Body of pancreas (tissue), 4 donors: Measurements from ENCODE around the gene SBNO2. TPM values are rescaled to one million over a fixed set of nuclear protein-coding genes. Genes with fewer than 3 reads are reported as not detected.

Source experiments
- ATAC-seq: fragments of 150-250 bp; one replicate; pipeline ENCODE4 v1.9.1; 2016
- DNase-seq, 4 donors: peaks; one replicate each; pipeline ENCODE4 v3.0.0-alpha.2; 2019
- H3K27ac ChIP-seq, 4 donors: fragments of 200-600 bp; sonication (generic); 1 replicate in 3 of 4; 2 replicates in 1 of 4; pipeline versions ENCODE4 v1.5.1 to v1.6.1; 2016 to 2019; ENCODE audit warnings: mild to moderate bottlenecking in 1 of 4, mixed read lengths in 1 of 4, moderate library complexity in 1 of 4
- H3K27me3 ChIP-seq, 2 donors: fragments of 200-600 bp; sonication (generic); one replicate each; pipeline ENCODE4 v1.6.0; 2016; ENCODE audit warnings: mild to moderate bottlenecking in 1 of 2
- H3K36me3 ChIP-seq, 2 donors: fragments of 200-600 bp; sonication (generic); replicated peaks in 1 of 2; 2 replicates each; pipeline ENCODE4 v1.5.1; 2016; ENCODE audit warnings: low read depth in 2 of 2; ENCODE audit not compliant: insufficient read depth in 1 of 2
- H3K4me1 ChIP-seq: fragments of 200-600 bp; sonication (generic); one replicate; pipeline ENCODE4 v1.6.0; 2016
- H3K4me3 ChIP-seq, 2 donors: fragments of 200-600 bp; sonication (generic); 1 replicate in 1 of 2; 2 replicates in 1 of 2; pipeline ENCODE4 v1.5.1; 2016 to 2019
- H3K9me3 ChIP-seq, 3 donors: fragments of 200-600 bp; sonication (generic); 1 replicate in 2 of 3; 2 replicates in 1 of 3; pipeline ENCODE4 v1.5.1; 2016
- POLR2A ChIP-seq, 3 donors: fragments of 450-650 bp; IDR thresholded peaks; one replicate each; pipeline ENCODE4 v1.6.1; 2016; ENCODE audit warnings: antibody characterized with exemption in 3 of 3, mild to moderate bottlenecking in 2 of 3
- WGBS, 2 donors: methylation state at CpG; one replicate each; pipeline ENCODE4 v1.1.5; 2017; 5-methylcytosine and 5-hydroxymethylcytosine counted together
- intact Hi-C: fragments of 100-400 bp; cut with DNase I; formaldehyde crosslinking; loops from one replicate; pipeline ENCODE4 v1.15.1; 2023
- total RNA-seq, 2 donors: library from RNA; depleted of rRNA; stranded (reverse); fragments of >200 nt; gene quantifications; one replicate each; pipeline ENCODE4 v1.1.0, GENCODE V29; 2016
- TF ChIP-seq, protein P1 (sequence below), 7 experiments: fragments of 450-650 bp in 4 of 7; fragments of 200-600 bp in 3 of 7; sonication (generic) in 3 of 7; IDR thresholded peaks; one replicate each; pipeline ENCODE4 v1.5.1; 2016 to 2019; ENCODE audit warnings: antibody characterized with exemption in 7 of 7

Gene SBNO2
- total RNA-seq, 2 donors from 2014 or later: 14.0 to 30.7 TPM

DNA sequence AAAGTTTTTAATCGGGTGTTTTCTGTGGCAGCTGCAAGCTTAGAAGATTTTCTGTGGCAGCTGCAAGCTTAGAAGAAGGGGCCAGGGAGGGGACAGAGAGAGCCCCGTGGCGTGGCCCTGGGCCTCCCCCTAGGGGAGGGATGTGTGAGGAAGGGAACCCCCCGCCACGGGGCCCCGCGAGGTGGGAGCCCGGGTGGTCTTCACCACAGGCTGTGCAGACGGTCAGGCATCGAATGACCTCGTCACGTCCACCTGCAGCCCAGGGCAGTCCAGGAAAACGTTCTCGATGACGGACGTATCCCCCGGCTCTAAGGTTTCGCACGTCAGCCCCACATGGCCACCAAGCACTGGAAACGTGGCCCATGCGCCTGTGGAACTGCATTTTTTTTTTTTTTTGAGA lies 87.5 kb downstream of the SBNO2 start:
- Histone ChIP-seq H3K9me3 (no peaks in the 10 kb centered on the region), H3K36me3 (peaks cover 2 to 7% of the 10 kb centered on the region in 2 donors), H3K4me1 (peaks cover 29% of the 10 kb centered on the region), H3K27ac (no peak overlapping the region), H3K4me3 (no peak overlapping the region), H3K27me3 (no peaks in the 10 kb centered on the region)
- TF ChIP-seq, protein P1, sequence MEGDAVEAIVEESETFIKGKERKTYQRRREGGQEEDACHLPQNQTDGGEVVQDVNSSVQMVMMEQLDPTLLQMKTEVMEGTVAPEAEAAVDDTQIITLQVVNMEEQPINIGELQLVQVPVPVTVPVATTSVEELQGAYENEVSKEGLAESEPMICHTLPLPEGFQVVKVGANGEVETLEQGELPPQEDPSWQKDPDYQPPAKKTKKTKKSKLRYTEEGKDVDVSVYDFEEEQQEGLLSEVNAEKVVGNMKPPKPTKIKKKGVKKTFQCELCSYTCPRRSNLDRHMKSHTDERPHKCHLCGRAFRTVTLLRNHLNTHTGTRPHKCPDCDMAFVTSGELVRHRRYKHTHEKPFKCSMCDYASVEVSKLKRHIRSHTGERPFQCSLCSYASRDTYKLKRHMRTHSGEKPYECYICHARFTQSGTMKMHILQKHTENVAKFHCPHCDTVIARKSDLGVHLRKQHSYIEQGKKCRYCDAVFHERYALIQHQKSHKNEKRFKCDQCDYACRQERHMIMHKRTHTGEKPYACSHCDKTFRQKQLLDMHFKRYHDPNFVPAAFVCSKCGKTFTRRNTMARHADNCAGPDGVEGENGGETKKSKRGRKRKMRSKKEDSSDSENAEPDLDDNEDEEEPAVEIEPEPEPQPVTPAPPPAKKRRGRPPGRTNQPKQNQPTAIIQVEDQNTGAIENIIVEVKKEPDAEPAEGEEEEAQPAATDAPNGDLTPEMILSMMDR (IDR thresholded peaks at IDR 0.05): no peak
- TF ChIP-seq POLR2A (IDR thresholded peaks at IDR 0.05): no peak
- WGBS, 2 donors: 74 to 82% methylated on average over 19 to 20 of the region's 21 CpGs
- DNase-seq: no peak
- intact Hi-C loops: no loop called here
- no peak for ATAC-seq

- peaks cover 33% of the 10 kb centered on the region for H3K4me1 ChIP-seq
Observed at GRCh38 chr19:1085676-1086442, 88.2 kb downstream of the SBNO2 start.

GRCh38 chr19:1085053-1085658 lies 88.9 kb downstream of the SBNO2 start:
- ATAC-seq: no peak
- TF ChIP-seq POLR2A (IDR thresholded peaks at IDR 0.05): no peak
- TF ChIP-seq, protein P1 (IDR thresholded peaks at IDR 0.05): no peak
- WGBS, 2 donors: 81 to 85% methylated on average over 8 of the region's 8 CpGs
- no peak overlapping the region for H3K27ac ChIP-seq
- no peak overlapping the region for H3K4me3 ChIP-seq
- H3K27me3 ChIP-seq: no peaks in the 10 kb centered on the region
- intact Hi-C loops: no loop called here
- no peak for DNase-seq
- H3K4me1 ChIP-seq: peaks cover 33% of the 10 kb centered on the region
- peaks cover 0 to 2% of the 10 kb centered on the region in 2 donors for H3K36me3 ChIP-seq
- H3K9me3 ChIP-seq: no peaks in the 10 kb centered on the region

More at GRCh38 chr19:1085676-1086442, 88.2 kb downstream of the SBNO2 start:
- ATAC-seq (no peak), DNase-seq (no peak)
- Histone ChIP-seq H3K27me3 (no peaks in the 10 kb centered on the region), H3K27ac (no peak overlapping the region), H3K9me3 (no peaks in the 10 kb centered on the region), H3K36me3 (peaks cover 0 to 2% of the 10 kb centered on the region in 2 donors), H3K4me3 (no peak overlapping the region)
- intact Hi-C loops: no loop called here
- 79 to 83% methylated on average over 18 to 37 of the region's 38 CpGs for WGBS, 2 donors
- TF ChIP-seq, protein P1 (IDR thresholded peaks at IDR 0.05): no peak
- TF ChIP-seq POLR2A (IDR thresholded peaks at IDR 0.05): no peak

DNA sequence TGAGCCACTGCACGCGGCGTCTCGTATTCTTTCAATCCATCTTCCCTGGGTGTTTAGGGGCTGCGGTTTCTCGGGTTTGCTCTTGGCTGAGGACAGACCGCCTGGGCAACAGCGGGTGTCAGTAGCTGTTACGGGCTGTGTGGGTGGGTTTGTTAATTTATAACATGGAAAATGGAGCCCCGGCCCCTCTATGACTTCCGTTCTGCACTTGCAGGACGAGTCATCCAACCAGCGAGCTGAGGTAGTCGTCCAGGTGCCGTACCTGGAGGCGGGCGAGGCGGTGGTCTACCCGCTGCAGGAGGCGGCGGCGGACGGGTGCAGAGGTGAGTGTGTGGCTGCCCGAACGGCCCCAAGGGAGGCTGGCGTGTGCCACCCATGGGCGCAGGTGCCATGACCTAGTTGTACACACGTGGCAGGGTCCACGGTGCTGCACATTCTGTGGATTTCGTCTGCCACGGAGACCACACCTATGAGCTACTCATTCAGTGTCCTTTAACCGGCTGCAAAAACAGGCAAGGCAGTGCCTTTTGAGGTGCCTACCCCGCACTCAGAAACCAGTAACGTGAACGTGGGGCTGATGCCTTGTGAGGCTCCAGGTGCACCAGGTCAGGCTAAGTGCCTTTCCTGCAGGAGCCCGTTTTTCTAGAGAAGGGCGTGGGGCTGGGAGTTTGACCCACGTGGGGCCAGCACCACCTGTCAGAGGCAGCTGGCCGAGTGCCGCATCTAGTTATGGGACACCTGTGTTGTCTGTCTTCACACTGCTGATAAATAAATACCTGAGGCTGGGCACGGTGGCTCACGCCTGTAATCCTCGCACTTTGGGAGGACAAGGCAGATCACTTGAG lies 89.8 kb downstream of the SBNO2 start:
- no peaks in the 10 kb centered on the region for H3K9me3 ChIP-seq
- H3K36me3 ChIP-seq: no peaks in the 10 kb centered on the region
- TF ChIP-seq, protein P1 (IDR thresholded peaks at IDR 0.05): no peak
- TF ChIP-seq POLR2A (IDR thresholded peaks at IDR 0.05): no peak
- intact Hi-C loops: no loop called here
- no peaks in the 10 kb centered on the region for H3K27me3 ChIP-seq
- H3K4me1 ChIP-seq: peaks cover 33% of the 10 kb centered on the region
- WGBS, 2 donors: 46 to 48% methylated on average over 16 to 43 of the region's 43 CpGs
- no peak for ATAC-seq
- H3K27ac ChIP-seq: no peak overlapping the region
- H3K4me3 ChIP-seq: no peak overlapping the region
- peak in 1 of 4 donors; percentile 43 for DNase-seq
